HepG2 (cell line): ENCODE measurements around the gene PNKD. TPM values are rescaled to one million over a fixed set of nuclear protein-coding genes. Genes with fewer than 3 reads are reported as not detected.

Experiments
- ATF7 ChIP-seq, 2 experiments: fragments of 450-650 bp in 1 of 2; sonication (generic) in 1 of 2; formaldehyde crosslinking in 1 of 2; IDR thresholded peaks; 2 replicates each; pipeline versions ENCODE4 v1.4.0 to v1.6.1; 2016 to 2020; ENCODE audit warnings: antibody characterized with exemption in 1 of 2, mild to moderate bottlenecking in 1 of 2, missing genetic modification reagents in 1 of 2
- CTCF ChIP-seq: sonication (generic); formaldehyde crosslinking; IDR thresholded peaks from 2 replicates; pipeline ENCODE4 v1.5.0; 2020; ENCODE audit warnings: mild to moderate bottlenecking, missing genetic modification reagents, moderate library complexity
- JUND ChIP-seq: sonication (generic); formaldehyde crosslinking; IDR thresholded peaks from 2 replicates; pipeline ENCODE4 v1.8.0; 2022; ENCODE audit warnings: mild to moderate bottlenecking, missing genetic modification reagents
- MTA1 ChIP-seq: sonication (generic); formaldehyde crosslinking; IDR thresholded peaks from 2 replicates; pipeline ENCODE4 v1.4.0; 2020; ENCODE audit warnings: missing genetic modification reagents, mild to moderate bottlenecking, borderline replicate concordance
- NFAT5 ChIP-seq: sonication (generic); formaldehyde crosslinking; IDR thresholded peaks from 2 replicates; pipeline ENCODE4 v1.4.0; 2020; ENCODE audit warnings: missing genetic modification reagents
- ONECUT2 ChIP-seq: sonication (generic); formaldehyde crosslinking; IDR thresholded peaks from 2 replicates; pipeline ENCODE4 v1.4.0; 2020; ENCODE audit warnings: missing genetic modification reagents
- RNF2 ChIP-seq: fragments of 450-650 bp; conservative IDR thresholded peaks from 2 replicates; pipeline ENCODE4 v1.6.1; 2016; ENCODE audit warnings: low read depth
- TEAD2 ChIP-seq: sonication (generic); formaldehyde crosslinking; IDR thresholded peaks from 2 replicates; pipeline ENCODE4 v1.9.0; 2021; ENCODE audit warnings: missing genetic modification reagents
- TEAD3 ChIP-seq: optimal IDR thresholded peaks from 2 replicates; pipeline ENCODE3; 2016; ENCODE audit warnings: borderline replicate concordance
- TP53 ChIP-seq: sonication (generic); formaldehyde crosslinking; conservative IDR thresholded peaks from 2 replicates; pipeline ENCODE4 v1.4.0; 2020; ENCODE audit warnings: missing genetic modification reagents
- ZNF101 ChIP-seq: sonication (generic); formaldehyde crosslinking; IDR thresholded peaks from 2 replicates; pipeline ENCODE4 v1.4.0; 2020; ENCODE audit warnings: mild to moderate bottlenecking, low read depth, missing genetic modification reagents, borderline replicate concordance
- ZNF343 ChIP-seq: sonication (generic); formaldehyde crosslinking; IDR thresholded peaks from 2 replicates; pipeline ENCODE4 v1.4.0; 2020; ENCODE audit warnings: mild to moderate bottlenecking, missing genetic modification reagents
- ZNF446 ChIP-seq: sonication (generic); formaldehyde crosslinking; IDR thresholded peaks from 2 replicates; pipeline ENCODE4 v1.5.0; 2020; ENCODE audit warnings: mild to moderate bottlenecking, missing genetic modification reagents
- ZNF784 ChIP-seq: sonication (generic); formaldehyde crosslinking; IDR thresholded peaks from 2 replicates; pipeline ENCODE4 v1.5.1; 2020; ENCODE audit warnings: missing genetic modification reagents, mild to moderate bottlenecking, borderline replicate concordance
- polyA plus RNA-seq, 8 experiments: library from polyadenylated mRNA; depleted of rRNA in 3 of 8; stranded (reverse) in 7 of 8; unstranded in 1 of 8; fragments of >200 nt; fragmentation: Illumina TruSeq in 4 of 8; extraction: Trizol in 4 of 8; gene quantifications; 2 replicates each; pipeline versions ENCODE4 v1.2.1 to v1.2.3, GENCODE V29; 2011 to 2016; ENCODE audit warnings: low read depth in 4 of 8, missing spikeins in 1 of 8, mixed read lengths in 1 of 8; ENCODE audit not compliant: insufficient read depth in 1 of 8
- total RNA-seq, 5 experiments: library from RNA; depleted of rRNA; stranded (reverse); fragments of >200 nt; fragmentation: Illumina TruSeq; extraction: Trizol; gene quantifications; 2 replicates each; pipeline ENCODE4 v1.2.3, GENCODE V29; 2016; ENCODE audit warnings: low read depth in 1 of 5
- TF ChIP-seq, protein P1 (sequence below): sonication (generic); formaldehyde crosslinking; IDR thresholded peaks from 2 replicates; pipeline ENCODE4 v1.4.0; 2020; ENCODE audit warnings: missing genetic modification reagents, borderline replicate concordance

Gene PNKD
- total and polyA plus RNA-seq, 2 of the 13 experiments (the other 11 are each of a cell fraction or from before 2014, with no cell fraction given) = 55.9 to 80.4 TPM

DNA sequence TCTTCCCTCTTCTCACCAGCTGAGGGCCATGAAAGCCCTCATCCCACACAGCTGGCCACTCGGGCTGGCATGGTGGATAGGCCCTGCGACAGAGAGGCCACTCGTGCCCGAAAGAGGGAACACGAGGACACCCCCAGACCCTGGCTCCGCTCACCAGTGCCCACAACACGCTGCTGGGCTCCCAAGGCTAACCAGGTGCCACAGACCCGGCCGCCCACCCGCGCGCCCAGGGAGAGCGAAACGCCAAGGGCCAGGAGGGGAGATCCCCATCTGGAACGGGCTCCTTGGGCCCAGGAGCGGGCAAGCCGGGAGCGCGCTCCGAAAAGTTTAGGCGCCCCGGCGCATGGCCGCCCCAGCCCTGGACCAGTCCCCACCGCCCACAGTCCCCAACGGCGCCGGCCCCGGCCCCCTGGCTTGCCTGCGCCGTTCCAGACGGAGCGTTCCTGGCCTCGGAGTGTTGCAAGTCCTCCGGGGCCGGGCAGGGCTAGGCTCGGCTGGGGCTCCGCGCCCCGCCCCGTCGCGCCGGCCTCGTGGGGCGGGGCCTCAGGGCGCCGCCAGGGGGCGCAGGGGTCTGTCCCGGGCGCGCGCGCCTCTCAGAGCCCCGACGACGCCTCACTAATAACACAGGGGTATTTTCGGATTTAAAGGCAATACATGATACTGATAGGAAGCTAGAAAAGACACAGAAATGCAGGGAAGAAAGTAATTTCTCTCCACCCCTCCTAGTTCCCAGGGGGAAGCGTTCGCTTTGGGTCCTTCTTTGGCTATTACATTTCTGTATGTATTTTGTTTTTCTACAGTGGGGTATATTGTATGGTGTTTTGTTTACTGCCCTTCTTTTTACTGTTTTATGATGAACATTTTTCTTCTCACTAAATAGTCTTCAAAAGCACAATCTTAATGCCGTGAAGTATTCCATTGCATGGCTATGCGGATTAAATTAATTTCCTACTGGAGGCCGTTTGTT, 22.0 kb downstream of the PNKD start, which contains the start of gene TMBIM1 (continued):
- TF ChIP-seq, protein P1, sequence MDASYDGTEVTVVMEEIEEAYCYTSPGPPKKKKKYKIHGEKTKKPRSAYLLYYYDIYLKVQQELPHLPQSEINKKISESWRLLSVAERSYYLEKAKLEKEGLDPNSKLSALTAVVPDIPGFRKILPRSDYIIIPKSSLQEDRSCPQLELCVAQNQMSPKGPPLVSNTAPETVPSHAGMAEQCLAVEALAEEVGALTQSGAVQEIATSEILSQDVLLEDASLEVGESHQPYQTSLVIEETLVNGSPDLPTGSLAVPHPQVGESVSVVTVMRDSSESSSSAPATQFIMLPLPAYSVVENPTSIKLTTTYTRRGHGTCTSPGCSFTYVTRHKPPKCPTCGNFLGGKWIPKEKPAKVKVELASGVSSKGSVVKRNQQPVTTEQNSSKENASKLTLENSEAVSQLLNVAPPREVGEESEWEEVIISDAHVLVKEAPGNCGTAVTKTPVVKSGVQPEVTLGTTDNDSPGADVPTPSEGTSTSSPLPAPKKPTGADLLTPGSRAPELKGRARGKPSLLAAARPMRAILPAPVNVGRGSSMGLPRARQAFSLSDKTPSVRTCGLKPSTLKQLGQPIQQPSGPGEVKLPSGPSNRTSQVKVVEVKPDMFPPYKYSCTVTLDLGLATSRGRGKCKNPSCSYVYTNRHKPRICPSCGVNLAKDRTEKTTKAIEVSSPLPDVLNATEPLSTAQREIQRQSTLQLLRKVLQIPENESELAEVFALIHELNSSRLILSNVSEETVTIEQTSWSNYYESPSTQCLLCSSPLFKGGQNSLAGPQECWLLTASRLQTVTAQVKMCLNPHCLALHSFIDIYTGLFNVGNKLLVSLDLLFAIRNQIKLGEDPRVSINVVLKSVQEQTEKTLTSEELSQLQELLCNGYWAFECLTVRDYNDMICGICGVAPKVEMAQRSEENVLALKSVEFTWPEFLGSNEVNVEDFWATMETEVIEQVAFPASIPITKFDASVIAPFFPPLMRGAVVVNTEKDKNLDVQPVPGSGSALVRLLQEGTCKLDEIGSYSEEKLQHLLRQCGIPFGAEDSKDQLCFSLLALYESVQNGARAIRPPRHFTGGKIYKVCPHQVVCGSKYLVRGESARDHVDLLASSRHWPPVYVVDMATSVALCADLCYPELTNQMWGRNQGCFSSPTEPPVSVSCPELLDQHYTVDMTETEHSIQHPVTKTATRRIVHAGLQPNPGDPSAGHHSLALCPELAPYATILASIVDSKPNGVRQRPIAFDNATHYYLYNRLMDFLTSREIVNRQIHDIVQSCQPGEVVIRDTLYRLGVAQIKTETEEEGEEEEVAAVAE (CRISPR knock-in tag) = no peak; the same call in 1 of the 2 replicates
- TF ChIP-seq ZNF784 (CRISPR knock-in tag) = 0 out of 2 replicates have a peak, but pooled peaks have one; percentile 28
- TF ChIP-seq CTCF (CRISPR knock-in tag) = peak; percentile 72
- peak; percentile 36; the same call in 1 of the 2 replicates for TF ChIP-seq ZNF446 (CRISPR knock-in tag)
- no peak for TF ChIP-seq ATF7 (IDR thresholded peaks at IDR 0.05)
- 0 out of 2 replicates have a peak, but pooled peaks have one; percentile 28 for TF ChIP-seq ATF7 (CRISPR knock-in tag; IDR thresholded peaks at IDR 0.05)
- no peak for TF ChIP-seq ONECUT2 (CRISPR knock-in tag)
- no peak for TF ChIP-seq TEAD2 (CRISPR knock-in tag)
- TF ChIP-seq RNF2 = peak; percentile 69; the same call in 1 of the 2 replicates
- TF ChIP-seq ZNF101 (CRISPR knock-in tag) = 0 out of 2 replicates have a peak, but pooled peaks have one; percentile 33
- TF ChIP-seq TP53 (CRISPR knock-in tag) = no peak
- TF ChIP-seq ZNF343 (CRISPR knock-in tag) = peak; percentile 28; the same call in 1 of the 2 replicates
- TF ChIP-seq MTA1 = peak; percentile 77; the same call in 1 of the 2 replicates
- TF ChIP-seq TEAD3 (CRISPR knock-in tag) = no peak
- TF ChIP-seq JUND (CRISPR knock-in tag) = no peak
- TF ChIP-seq NFAT5 = peak; percentile 68
